ENCODE results near the gene UNC5A.

Gene UNC5A

DNA sequence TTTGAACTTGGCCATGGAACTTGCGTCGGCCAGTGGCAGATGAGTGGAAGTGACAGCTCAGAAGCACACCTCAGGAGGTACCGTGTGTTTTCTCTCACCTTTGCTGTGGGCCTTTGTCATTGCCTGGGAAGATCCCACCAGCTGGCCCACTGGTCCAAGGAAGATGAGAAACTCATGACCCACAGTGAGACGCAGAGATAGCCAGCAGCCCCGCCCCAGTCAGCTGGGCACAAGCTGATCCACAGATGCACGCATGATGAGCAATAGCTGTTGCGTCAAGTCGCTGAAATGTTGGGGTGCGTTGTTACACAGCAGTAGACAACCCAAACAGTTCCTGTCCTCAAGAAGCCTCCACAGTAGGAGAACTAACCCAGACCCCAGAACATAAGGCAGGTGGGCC is 30.8 kb upstream of the UNC5A start:
- Histone ChIP-seq H3K36me3 (replicated peaks) (no peaks in the 10 kb centered on the region), H3K4me3 (ENCODE audit: low read depth, low read length) (no peak overlapping the region), H3K27me3 (replicated peaks) (peaks cover 17% of the 10 kb centered on the region), H3K27ac (no peak overlapping the region)
- in situ Hi-C loops (cut with HindIII; ENCODE audit: low pct_ligation_motif_present, low sequenced_read_pairs) = no loop called here
- no peak for DNase-seq
- TF ChIP-seq, protein P1, sequence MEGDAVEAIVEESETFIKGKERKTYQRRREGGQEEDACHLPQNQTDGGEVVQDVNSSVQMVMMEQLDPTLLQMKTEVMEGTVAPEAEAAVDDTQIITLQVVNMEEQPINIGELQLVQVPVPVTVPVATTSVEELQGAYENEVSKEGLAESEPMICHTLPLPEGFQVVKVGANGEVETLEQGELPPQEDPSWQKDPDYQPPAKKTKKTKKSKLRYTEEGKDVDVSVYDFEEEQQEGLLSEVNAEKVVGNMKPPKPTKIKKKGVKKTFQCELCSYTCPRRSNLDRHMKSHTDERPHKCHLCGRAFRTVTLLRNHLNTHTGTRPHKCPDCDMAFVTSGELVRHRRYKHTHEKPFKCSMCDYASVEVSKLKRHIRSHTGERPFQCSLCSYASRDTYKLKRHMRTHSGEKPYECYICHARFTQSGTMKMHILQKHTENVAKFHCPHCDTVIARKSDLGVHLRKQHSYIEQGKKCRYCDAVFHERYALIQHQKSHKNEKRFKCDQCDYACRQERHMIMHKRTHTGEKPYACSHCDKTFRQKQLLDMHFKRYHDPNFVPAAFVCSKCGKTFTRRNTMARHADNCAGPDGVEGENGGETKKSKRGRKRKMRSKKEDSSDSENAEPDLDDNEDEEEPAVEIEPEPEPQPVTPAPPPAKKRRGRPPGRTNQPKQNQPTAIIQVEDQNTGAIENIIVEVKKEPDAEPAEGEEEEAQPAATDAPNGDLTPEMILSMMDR (IDR thresholded peaks at IDR 0.05; ENCODE audit: low read depth, low read length, missing control alignments) = no peak

DNA sequence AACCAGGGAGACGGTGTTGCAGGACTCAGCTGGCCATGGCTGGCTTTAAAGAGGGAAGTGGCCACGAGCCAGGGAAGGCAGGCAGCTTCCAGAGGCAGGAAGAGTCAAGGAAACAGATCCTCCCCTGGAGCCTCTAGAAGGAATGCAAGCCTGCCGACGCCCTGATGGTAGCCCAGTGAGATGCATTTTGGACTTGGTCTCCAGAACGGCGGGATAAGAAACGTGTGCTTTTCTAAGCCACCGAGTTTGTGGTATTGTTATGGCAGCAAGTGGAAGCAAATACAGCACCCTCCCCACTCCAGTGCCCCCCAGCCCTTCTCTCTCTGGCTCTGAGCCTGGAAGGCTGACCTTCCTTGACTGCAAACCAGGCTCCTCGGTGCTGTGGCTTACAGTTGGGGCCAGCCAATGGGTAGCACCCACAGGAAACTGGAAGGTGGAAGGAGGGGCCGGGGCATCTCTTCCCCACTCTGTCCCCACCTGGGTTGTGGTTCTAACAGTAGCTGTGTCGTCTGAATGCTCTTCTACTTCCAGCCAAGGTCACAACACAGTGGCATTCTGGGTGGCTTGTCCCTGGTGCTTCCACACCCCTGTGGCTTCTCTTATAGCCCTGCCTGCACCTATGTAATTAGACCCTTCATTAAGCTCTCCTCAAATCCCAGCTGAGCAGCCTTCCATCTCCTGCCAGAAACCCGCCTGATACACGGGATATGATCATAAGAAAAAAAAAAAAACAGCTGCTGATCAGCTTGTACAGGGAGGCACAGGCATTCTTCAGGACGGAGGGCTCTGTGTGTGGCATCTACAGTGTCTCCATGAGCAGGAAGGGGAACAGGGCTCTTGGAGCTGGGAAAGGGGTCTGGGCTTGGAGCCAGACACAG is 29.9 kb upstream of the UNC5A start:
- Histone ChIP-seq H3K27ac (no peak overlapping the region), H3K27me3 (replicated peaks) (peaks cover 17% of the 10 kb centered on the region), H3K36me3 (replicated peaks) (no peaks in the 10 kb centered on the region), H3K4me3 (ENCODE audit: low read depth, low read length) (no peak overlapping the region)
- in situ Hi-C loops (cut with HindIII; ENCODE audit: low pct_ligation_motif_present, low sequenced_read_pairs) = no loop called here
- no peak for DNase-seq
- TF ChIP-seq, protein P1 (IDR thresholded peaks at IDR 0.05; ENCODE audit: low read depth, low read length, missing control alignments) = no peak

DNA sequence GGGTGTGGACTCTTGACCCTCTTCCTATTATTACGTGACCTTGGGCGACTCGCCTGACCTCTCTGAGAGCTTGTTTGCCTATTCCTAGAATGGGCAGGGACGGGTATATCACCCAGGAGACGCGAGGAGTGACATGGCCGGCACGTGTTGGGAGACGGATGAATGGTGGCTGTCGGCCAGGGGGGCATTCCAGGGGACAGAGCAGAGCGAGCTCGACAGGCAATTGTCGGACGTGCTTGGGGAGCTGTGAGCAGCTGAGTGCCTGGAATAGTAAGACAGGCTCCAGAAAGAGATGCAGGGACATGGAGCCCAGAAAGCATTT is 29.3 kb upstream of the UNC5A start:
- no peak for DNase-seq
- Histone ChIP-seq H3K36me3 (replicated peaks) (no peaks in the 10 kb centered on the region), H3K4me3 (ENCODE audit: low read depth, low read length) (no peak overlapping the region), H3K27me3 (replicated peaks) (peaks cover 17% of the 10 kb centered on the region), H3K27ac (no peak overlapping the region)
- in situ Hi-C loops (cut with HindIII; ENCODE audit: low pct_ligation_motif_present, low sequenced_read_pairs) = no loop called here
- TF ChIP-seq, protein P1 (IDR thresholded peaks at IDR 0.05; ENCODE audit: low read depth, low read length, missing control alignments) = no peak

DNA sequence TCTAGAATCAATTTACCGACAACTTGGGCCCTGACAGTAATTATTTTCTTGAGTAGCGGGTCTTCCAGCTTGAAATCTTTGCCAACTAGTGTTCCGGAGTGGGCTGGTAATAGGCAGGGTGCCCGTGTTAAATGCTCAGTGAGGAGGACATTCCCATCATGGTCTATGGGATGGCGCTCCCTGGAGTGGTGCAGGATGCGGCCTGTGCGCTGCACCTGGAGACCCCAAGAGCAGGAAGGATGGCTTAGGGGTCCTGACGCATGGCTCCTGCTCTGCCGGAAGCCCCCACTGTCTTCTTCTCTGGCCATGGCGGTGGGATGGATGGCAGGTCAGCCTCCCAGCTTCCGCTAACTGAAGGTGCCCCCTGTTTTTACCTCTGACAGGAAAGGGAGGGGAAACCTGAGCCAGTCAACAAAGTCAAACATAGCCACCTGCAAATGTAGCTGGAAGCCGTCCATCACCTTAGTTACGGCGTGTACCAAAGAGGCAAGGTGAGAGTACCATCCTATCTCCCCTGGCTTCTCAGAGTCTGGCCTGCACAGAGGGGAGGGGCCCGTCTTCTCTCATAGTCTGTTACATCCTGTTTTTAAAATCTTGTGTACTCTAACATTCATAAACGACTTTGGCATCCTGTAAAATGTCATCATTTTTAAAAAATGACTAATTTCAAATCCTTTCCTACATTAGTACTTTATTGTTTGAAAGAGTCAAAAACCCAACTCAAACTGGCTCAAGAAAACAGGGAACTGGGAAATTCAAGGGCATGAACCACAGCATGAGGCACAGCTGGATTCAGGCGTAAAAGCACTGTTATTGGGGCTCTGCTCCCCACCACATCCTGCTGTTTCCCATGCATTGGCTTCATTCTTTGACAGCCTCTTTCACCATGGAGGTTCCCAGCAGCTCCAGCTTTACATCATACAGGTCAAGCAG is 28.5 kb upstream of the UNC5A start:
- TF ChIP-seq, protein P1 (IDR thresholded peaks at IDR 0.05; ENCODE audit: low read depth, low read length, missing control alignments) = no peak
- H3K27me3 ChIP-seq (replicated peaks) = peaks cover 17% of the 10 kb centered on the region
- no peak overlapping the region for H3K4me3 ChIP-seq (ENCODE audit: low read depth, low read length)
- in situ Hi-C loops (cut with HindIII; ENCODE audit: low pct_ligation_motif_present, low sequenced_read_pairs) = no loop called here
- H3K27ac ChIP-seq = no peak overlapping the region
- no peaks in the 10 kb centered on the region for H3K36me3 ChIP-seq (replicated peaks)
- DNase-seq = no peak

DNA sequence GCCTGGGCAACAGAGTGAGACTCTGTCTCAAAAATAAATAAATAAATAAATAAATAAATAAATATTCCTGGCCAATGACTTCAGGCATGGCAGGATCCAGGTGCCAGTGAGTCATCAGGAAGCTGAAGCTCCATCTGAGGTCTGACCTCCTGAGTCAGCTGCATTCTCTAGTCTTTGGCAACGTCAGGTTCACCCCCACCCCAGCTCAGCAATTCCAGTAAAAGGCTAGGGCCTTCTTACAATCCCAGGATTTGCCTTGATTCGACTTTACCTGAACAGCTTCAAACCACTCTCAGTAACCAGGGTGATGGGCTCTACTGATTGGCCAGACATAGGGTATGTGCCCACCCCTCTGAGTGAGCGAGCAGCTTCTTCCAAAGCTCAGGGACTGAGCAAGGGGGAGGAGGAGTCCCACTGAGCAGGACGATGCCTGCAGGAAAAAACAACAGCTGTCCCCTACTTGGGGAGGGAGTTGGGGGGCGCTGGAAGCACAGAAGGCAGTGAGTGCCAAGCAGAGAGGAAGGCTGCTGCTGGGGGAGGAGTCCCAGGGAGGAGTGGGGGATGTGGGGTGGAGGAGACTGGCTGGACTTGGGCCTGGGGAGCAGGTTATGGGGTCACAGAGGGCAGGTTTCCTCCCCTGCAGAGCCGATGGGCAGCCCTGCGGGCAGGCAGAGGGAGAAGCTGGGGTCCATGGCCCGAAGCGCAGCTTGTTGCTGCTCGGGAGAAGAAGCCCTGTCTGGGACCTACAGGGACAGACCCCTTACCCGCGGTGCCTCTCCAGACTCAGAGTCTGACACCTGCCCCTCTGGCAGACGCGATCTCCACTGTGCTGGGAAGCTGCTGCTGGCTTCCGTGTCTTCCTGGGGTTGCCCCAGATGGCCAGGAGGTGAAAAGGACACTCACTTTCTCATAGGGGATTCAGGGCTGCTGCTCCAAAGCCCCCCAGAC is 25.9 kb upstream of the UNC5A start:
- Histone ChIP-seq H3K27me3 (replicated peaks) (peaks cover 26% of the 10 kb centered on the region), H3K27ac (no peak overlapping the region), H3K4me3 (ENCODE audit: low read depth, low read length) (no peak overlapping the region), H3K36me3 (replicated peaks) (no peaks in the 10 kb centered on the region)
- in situ Hi-C loops (cut with HindIII; ENCODE audit: low pct_ligation_motif_present, low sequenced_read_pairs) = no loop called here
- TF ChIP-seq, protein P1 (IDR thresholded peaks at IDR 0.05; ENCODE audit: low read depth, low read length, missing control alignments) = no peak
- peak; percentile 64 for DNase-seq
